ENCODE results near the gene PTPRN2.
"Not testable (repeated sequence)": the region's sequence is repeated elsewhere in the genome, so short reads cannot be mapped to it uniquely, and the experiment has no call there.

PTPRN2 gene

DNA sequence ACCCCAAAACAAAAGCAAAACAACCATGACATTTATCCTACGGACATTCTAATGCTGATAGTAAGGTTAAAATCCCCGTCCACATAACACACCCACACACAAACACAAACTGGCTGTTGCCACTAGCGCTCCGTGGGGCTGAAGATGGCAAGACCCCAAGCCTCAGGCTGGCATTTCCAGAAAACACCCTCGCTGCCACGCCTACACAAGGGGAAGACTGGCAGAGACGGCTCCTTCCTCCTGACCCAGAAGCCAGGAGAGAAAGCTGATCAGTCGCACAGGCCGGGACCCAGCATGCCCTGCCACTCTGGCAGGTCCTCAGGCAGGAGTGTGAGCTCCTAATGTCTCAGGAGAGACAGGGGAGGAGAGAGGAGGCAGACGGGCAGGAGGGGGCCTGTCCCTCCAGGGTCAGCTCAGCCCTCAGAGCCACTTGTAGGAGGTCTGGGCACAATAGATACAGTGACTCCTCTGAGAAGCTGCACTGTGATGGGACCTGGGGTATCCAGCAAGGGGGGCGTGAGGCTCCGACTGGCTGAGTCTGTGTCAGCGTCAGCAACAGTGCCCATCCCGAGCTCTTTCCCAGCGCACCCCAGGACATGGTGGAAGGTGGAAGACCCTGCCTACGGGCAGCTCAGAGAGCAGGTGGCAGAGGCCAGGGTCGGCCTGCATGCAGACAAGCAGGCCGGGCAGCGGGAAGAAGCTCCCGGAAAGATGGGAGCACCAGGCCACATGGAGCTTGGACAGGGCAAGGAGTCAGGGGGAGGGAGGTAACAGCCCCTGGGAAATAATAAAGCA lies 326.9 kb downstream of the PTPRN2 start:
- DNase-seq: no peak

DNA sequence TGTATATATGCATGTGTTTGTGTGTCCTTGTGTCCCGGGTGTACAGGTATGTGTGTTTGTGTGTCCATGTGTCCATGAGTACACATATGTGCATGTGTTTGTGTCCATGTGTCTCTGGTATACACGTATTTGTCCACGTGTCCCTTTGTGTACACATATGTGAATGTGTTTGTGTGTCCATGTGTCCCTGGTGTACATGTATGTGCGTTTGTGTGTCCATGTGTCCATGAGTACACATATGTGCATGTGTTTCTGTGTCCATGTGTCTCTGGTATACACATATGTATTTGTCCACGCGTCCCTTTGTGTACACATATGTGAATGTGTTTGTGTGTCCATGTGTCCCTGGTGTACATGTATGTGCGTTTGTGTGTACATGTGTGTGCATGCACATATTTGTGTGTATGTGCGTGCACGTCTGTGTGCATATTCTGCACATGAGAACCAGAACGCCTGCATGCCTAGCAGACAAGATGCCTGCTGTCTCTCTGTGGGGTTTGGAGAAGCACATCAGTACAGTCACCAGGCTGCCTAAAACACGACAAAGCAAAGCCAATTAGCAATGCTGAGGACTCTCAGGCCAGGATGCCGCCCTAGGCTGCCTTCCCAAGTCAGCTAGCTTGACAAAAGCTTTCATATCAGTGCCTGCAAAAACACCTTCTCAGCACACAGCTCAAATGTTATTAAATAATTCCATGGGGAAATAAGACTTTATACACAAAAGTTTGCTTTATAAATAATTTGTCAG lies 327.8 kb downstream of the PTPRN2 start:
- no peak for DNase-seq

DNA sequence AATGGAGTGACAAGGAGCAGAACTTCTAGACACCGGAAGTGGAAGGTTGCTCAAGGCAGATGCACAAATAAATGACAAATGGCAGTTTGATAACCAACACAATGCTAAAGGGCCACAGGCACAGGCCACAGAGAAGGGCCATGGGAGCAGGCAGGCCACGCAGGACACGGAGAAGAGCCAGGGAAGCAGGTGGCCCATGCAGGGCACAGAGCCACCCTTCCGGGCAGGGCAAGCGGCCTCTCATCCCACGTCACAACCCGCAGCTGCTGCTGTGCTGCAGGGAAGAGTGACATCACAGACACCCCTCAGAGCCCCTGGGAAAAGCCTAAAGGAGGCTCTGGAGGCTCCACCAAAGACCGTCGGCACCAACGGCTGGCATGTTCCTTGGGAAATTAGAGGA lies 328.5 kb downstream of the PTPRN2 start:
- DNase-seq: no peak

DNA sequence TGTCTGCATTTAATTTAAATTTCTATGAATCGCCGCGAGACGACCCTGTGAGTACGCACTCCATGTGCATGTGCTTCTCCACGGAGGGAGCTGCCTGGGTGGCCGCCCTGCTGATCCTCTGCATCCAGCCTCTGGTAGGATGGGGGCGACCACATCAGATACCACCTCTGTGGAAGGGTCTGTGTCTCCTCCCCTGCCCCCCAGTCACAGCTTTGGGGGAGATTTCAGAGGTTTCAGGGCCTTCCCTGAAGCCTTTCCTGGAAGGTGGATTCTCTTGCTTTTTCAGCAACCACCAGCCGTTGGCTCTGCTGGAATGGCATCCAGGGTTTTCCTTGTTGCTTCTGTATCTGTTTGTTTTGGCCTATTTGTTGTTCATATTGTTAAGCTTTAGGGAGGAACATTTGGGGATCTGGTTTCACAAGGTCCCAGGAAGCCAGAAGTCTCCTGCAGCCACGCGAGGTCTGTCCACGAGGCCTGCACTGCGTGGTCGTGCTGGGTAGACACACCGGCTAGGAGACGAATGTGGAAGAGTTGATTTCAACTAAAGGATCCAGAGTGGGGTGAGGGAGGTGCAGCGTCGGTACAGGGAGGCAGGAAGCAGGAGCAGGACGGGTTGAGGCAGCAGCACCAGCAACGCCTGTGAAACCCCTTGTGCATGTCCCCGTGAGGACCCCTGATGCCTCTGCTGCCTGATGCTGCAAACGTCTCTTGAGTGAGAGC lies 329.1 kb downstream of the PTPRN2 start:
- DNase-seq: no peak

DNA sequence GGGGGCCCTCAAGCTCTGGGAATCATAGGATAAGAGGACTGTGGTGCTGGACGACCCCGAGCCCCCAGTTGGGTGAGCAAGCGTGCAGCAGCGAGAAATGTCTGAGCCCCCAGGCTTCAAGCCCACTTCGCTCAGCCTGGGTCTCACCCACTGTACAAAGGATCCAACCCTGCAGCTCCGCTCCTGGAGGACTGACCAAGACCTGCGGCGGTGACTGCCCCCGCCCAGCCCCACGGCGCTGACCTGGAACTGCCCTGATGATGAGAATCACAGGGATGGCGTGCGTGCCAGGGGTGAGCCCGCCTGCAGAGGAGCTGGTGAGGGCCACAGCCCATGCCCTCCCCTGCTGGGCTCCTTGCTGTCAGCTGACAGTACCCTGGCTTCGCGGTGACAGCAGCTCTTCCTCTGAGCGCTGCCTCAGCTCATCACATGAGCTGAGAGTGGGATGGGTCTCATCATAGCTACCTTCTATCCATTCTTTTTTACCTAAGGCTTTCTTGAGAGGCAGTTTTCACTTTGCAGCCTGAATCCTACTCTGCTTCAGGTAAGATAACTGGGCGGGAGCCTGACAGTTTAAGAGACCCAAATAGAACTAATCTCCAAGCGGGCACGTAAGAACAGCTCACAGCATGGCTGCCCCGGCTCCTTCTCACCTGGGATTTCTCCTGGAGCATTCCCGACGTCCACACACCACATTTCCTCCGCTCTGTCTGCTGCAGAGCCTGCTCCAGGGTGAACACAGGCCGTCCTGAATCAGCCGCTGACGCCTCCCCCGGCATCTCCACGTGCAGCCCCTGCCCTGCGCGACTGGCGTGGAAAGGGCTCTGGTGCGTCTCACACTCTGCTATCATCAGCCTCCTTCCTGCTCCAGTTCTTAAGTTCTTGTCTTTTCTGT lies 329.9 kb downstream of the PTPRN2 start:
- DNase-seq: no peak

DNA sequence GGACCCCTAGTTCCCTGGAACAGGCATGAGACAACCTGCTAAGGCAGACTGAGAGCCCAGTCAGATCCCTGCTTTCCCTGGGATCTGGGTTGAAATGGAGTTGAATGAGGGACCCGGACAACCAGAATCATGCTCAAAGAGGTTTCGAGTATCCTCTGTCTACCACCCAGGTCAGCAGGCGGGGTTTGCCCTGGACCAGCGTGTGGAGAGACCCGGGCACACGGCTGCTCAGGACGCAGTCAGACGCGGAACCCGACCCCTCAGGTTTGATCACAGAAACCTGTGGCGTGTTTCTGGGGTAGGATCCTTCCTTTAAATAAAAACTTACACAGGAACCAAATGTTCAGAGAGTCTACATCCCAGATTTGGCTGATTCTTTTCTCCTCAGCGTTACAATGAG lies 330.6 kb downstream of the PTPRN2 start:
- DNase-seq: no peak

DNA sequence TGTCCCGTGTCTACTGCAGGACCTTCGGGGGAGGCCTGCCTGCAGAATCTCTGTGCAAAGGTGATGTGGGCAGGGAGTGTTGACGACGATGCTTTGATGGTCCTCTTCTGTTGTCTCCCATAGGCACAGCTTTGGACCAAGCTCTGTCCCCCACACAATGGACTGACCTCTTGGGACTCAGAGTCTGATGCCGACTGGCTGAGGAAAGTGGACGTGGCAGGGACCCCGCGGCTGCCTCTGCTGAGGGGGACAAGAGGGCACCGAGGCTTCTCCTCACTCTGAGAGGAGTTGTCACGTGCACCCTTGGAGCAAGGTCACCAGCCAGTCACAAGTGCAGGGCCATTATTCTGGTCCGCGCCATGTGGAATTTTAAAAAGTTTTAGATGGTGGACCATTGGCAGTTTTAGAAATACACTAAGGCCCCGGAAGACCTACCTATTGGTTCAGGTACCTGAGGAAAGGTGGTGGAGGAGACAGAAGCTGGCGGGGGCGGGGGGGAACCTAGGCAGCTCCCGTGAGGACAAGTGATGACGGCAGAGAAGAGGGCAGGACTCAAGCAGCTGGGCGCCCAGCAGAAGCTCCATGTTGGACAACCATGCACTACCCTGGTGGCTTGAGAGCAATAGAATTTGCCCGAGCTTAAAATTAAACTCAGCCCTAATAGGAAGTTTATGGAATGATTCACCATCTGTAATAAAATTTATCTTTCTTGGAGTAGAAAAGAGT lies 331.4 kb downstream of the PTPRN2 start:
- DNase-seq: no peak

DNA sequence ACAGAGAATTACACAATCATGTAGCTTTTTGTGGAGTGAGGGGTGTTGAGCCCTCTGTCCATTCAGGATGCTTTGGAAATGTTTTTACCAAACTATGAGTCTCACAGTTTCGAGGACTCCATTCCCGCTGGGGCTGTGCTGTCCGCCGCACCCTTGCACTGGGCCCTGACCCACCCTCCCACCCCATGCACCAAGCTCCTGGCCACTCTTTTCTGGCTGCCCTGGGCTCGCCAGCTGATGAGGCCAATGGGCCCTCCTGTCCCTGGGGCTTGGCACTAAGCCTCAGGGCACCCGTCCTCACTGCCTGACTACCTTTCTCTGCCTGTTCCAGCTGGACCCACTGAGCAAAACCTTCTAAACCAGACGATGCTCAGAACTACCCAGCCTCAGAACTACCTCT lies 332.1 kb downstream of the PTPRN2 start:
- no peak for DNase-seq

DNA sequence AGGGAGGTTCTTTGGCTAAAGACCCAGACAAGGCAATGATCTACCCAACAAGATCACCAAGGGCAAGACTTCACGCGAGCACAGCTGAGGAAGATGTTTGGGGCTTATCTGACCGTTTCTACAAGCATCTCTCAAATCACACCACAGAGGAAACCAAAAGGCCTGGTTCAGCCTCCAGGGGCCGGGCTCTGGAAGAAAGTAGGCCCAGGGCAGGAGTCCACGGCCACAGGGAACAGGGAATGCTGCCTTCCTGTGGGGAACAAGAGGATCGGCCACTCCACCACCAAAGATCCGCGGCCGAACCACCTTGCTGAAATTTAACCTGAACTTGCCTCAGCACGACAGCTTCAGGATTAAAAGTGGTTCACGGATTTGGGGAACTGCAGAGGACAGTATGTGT lies 332.5 kb downstream of the PTPRN2 start:
- no peak for DNase-seq

DNA sequence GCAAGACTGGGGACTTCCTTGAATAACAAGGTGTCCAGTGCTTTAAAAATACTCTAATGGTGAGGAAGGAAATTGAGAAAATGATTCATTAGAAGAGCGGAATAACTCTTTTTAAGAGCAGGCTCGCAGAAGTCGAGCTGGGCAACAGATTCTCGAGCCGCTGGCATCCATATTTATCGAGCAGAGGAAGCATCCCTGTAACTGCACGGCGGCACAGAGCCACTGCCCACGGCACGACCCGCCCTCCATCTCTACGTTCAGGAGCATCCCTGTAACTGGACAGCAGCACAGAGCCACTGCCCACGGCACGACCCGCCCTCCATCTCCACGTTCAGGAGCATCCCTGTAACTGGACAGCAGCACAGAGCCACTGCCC lies 334.0 kb downstream of the PTPRN2 start:
- not testable (repeated sequence) for DNase-seq

DNA sequence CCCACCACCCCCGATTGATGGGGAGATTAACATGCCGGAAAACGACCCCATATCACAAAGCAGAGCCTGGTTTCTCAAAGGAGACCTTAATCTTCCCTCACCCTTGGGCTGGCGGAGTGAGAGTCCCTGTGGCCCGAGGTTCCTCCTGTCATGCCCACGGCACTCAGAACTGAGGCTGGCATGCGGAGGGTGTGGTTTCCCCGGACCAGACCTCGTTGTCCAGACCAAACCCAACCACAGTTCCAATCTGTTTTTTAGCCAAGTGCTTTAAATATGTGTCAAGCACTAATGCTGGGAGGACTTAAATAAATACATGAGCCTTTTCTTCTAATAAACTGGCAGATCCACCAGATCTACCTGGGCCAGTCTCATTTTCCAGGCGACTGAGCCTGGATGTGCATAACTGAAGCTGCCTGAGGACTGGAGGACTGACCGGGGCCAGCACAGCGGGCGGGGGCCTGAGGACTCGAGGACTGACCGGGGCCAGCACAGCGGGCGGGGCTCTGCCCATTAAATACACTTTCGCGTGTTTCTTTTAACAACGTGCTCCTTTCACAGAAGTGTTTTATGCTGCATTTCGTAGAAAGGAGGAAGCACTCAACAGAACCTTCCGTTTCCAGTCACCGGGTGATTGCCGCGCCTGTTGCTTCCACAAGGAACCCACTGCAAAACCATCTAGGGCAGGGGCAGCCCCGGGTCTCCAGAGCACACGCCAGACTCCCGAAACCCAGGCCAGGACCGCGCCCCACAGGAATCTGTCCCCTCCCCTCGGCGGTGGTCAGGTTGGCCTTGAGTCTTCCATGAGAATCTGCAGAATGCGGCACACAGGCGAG lies 334.6 kb downstream of the PTPRN2 start:
- DNase-seq: no peak

DNA sequence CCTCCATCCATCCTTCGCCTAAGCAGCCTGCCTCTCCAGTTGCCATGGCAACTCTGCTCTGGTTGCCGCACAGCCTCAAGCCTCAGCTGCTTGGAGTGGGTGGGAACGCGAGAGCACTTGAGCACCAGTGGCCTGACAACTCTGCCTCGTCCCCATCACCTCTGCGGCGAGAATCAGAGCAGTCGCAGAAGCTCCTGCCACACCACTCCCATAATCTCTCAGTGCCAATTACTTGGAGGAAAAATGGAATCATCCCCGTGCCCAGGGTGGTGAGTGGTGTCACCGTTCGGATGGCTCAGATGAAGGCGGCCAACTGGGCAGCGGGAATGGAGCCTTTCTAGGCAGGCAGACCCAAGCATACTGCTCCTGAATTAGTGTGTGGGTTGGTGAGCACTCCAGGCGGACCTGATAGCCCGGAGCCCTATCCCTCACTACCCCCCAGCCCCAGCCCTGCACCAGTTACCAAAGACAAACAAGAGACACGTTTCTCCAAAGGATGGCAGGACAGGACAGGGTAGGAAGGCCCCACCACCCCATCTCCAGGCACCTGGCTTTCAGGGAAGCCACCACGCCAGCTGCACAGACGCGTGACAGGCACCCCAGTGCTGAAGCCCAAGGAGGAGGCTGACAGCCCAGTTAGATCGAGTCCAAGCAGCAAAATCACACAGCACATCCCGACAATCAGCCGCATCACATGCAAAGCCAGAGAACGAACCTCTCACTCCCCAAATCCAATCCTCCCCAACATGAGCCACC lies 335.4 kb downstream of the PTPRN2 start:
- DNase-seq: no peak

DNA sequence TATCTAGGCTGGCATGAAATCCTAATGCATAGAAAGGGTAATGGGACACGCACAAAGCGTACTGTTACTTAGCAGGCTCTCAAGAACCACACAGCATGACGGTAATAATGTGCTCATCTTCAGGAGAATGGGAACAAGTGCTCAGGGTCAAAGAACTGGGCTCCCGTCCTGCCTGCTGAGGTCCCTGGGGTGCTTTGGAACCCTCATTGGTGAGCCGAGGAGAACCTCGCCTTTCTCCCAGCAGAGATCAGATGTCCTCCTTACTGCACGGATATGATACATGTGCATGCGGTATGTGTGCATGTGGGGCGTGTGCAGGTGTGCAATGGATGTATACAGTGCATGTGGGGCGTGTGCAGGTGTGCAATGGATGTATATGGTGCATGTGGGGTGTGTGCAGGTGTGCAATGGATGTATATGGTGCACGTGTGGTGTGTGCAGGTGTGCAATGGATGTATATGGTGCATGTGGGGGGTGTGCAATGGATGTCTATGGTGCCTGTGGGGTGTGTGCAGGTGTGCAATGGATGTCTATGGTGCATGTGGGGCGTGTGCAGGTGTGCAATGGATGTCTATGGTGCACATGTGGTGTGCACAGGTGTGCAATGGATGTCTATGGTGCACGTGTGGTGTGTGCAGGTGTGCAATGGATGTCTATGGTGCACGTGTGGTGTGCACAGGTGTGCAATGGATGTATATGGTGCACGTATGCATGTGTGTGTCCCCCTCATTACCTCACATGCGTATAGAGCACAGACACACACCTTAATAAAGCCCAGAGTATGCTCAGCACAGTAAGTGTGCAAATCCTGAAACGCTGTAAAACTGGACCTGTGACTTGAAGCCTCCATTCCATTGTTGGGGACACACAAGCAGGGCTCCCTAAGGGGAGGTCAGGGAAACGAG lies 336.3 kb downstream of the PTPRN2 start:
- DNase-seq: no peak

DNA sequence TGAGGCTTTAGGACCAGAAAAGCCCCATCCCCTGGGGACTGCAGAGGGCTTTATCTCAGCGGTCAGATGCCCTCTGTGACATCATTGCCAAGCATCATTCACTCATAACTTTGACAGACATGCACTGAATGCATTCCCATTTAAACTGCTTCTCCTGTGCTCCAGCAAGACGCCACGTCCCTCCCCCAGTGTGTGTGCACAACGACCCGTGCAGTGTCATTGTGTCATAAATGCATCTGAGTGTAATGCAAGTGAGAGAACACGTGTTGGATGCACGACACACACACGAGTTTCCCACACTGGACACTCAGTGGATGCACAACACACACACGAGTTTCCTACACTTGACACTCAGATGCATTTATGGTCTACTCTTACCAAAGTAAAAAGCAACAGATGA lies 337.9 kb downstream of the PTPRN2 start:
- no peak for DNase-seq

DNA sequence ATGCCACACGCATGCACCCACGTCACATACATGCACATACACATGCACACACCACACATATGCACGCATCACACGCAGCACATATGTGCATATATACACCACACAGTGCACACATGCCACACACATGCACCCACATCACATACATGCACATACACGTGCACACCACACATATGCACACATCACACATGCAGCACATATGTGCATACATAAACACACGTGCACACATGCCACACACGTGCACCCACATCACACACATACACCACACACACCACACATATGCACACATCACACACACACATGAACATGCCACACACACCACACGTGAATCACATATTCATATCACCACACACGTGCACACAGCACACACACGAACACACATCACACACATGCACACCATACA lies 338.8 kb downstream of the PTPRN2 start:
- no peak for DNase-seq

DNA sequence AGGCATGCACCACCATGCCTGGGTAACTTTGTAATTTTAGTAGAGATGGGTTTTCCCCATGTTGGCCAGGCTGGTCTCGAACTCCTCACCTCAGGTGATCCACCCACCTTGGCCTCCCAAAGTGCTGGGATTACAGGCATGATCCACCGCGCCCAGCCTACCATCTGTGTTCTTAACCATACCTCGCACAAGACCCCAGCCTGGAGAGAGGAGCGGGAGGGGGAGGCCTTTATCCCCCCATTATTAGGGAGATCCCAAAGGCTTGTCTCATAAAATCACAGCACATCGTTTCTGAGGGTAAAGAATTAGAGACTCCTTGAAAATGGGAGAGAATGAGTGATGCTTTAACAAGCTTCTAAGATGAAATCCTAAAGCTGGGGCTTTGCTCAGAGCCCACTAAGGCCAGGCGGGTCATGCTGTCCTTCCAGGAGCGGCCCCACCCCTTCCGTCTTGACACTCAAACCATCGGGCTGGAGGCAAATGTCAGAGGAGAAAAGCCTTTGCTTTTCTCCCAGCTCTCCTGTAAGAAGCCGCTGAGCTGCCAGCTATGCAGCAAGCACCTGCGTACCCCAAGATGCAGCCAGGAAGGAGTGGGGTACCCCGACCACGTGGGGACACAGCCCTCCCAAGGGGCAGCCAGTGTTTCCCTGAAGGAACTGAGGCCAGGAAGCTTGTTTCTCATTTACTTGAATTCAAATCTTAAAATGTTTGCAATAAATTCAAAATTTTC lies 339.7 kb downstream of the PTPRN2 start:
- DNase-seq: no peak

DNA sequence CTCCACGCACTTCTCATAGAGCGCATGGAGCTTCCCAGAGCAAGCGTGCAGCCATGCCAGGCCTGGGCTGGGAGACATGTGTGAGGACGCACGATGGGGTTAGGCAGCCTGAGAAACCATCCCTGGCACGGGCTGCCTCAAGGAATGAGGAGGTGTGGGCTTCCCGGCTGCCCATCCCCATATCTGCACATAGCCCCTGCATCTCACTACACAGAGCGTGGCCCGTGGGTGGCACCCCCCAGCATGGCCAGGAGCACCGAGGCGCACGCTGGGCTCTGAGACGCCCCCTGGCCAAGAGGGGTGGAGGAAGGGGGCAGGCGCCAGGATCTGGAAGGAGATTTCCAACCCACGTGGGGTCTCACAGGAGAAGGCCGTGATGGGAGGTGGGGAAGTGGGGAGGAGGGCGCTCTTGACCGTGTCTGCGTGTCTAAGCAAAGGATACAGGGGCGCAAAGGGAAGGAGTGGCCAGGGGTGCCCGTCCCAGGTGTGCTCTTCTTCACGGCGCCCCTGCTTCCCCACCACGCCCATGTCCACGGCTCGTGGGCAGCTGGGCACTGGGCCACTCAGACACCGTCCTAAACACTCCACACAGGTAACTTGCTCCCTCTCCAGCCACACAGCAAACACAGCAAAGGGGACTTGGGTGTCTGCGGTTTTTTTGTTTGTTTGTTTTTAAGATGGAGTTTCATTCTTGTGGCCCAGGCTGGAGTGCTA lies 340.5 kb downstream of the PTPRN2 start:
- no peak for DNase-seq

Measured in suppressor macrophage (primary cell).